GM18520 (cell line): ENCODE data around the gene CDK2.
"Not testable (repeated sequence)": the region's sequence is repeated elsewhere in the genome, so short reads cannot be mapped to it uniquely, and the experiment has no call there.

Experiments used
- ATAC-seq: cut with Tn5 transposase; IDR thresholded peaks from one replicate; pipeline ENCODE4 v1.9.1; 2021; ENCODE audit not compliant: unreplicated experiment

CDK2 gene

DNA sequence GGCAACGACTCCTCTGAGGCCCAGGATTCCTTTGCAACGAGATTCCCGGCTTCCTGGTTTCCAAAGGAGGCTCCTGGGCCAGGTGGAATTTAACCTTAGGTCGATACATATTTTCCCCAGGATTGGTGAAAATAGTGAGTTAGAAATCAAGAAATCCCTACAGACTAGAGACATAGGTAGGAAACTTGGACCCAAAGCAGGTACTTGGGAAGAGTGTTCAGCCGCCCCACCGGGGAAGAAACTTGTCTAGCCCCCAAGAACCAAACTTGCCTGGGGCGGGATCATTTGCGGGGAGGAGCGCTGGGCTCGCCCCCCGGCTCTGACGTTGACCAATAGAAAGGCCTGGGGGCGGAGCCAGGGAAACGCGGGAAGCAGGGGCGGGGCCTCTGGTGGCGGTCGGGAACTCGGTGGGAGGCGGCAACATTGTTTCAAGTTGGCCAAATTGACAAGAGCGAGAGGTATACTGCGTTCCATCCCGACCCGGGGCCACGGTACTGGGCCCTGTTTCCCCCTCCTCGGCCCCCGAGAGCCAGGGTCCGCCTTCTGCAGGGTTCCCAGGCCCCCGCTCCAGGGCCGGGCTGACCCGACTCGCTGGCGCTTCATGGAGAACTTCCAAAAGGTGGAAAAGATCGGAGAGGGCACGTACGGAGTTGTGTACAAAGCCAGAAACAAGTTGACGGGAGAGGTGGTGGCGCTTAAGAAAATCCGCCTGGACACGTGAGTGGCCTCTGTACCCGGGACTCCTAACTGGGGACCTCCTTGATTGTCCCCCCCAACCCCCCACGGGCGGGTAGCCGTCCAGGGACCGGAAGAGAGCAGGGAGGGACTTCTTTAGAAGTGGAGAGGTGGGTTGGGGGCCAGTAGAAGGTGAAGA, at the start of gene CDK2:
Gene CDK2 (plus strand): TSS at position 423 of the 874 bp plus-strand sequence. CDS start 179 bp downstream, at position 602.
- ATAC-seq, result peak; percentile 89

DNA sequence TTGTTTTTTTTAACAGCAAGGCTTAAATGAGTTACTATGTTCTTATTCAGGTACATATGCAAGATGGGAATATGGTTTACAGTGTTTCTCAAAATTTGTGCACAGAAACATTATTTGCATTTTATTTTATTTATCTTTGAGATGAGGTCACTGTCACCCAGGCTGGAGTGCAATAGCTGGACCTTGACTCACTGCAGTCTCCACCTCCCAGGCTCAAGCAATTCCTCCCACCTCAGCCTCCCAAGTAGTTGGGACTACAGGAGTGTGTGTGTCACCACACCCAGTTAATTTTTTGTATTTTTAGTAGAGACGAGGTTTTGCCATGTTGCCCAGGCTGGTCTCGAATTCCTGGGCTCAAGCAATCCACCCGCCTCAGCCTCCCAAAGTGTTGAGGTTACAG, 47.6 kb upstream of the CDK2 start:
- not testable (repeated sequence) for ATAC-seq

- ATAC-seq, result no peak
Measured at GRCh38 chr12:55922126-55922525, 44.5 kb upstream of the CDK2 start.

DNA sequence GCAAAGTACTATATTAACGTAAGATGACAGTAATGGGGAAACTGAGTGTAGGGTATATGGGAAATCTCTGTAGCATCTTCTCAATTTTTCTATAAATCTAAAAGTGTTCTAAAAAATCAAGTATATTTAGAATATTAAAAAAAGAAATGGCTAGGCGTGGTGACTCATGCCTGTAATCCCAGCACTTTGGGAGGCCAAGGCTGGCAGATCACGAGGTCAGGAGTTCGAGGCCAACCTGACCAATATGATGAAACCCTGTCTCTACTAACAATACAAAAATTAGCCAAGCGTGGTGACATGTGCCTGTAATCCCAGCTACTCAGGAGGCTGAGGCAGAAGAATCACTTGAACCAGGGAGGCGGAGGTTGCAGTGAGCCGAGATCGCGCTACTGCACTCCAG, 43.0 kb upstream of the CDK2 start:
- not testable (repeated sequence) for ATAC-seq

- ATAC-seq, result no peak
Measured at GRCh38 chr12:55925371-55925770, 41.3 kb upstream of the CDK2 start.

GRCh38 chr12:55925870-55926737, 40.5 kb upstream of the CDK2 start:
- no peak for ATAC-seq

DNA sequence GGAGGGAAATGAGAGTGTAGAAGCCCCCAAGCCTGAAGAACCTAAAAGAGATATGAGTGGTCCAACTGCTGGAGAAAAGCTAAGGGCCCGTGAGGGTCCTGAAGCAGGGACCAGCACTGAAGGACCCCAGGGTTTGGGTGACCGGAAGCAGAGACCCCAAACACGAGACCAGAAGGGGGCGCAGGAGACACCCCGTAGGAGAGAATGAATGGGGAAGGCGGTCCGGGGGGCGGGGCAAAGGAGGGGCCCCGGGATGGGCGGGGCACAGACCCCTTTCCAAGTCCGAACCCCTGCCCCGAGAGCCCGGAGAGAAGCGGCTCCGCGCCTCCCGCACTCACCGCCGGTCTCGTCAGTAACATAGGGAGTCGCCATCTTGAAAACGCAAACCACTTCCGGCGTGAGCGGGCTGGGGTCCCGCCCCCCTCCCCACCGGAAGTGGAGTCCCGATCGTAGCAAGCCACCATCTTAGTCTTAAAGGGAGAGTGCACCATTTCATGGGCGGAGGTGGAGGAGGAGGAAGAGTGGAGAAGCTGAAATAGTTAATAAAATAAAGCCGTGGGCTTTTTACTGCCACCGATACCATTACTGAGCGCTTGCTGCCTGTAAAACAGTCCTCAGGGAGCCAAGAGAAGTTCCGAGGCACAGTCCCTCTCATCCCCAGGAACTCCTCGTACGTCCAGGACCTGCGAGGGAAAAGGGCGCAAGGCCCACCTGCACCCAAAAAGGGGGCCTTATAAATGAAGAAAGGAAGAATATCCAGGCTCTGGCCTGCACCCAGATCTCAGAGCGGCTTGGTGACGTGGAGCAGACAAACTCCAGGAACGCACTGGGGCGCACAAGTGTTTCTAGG, 39.7 kb upstream of the CDK2 start:
- ATAC-seq, result peak; percentile 34

DNA sequence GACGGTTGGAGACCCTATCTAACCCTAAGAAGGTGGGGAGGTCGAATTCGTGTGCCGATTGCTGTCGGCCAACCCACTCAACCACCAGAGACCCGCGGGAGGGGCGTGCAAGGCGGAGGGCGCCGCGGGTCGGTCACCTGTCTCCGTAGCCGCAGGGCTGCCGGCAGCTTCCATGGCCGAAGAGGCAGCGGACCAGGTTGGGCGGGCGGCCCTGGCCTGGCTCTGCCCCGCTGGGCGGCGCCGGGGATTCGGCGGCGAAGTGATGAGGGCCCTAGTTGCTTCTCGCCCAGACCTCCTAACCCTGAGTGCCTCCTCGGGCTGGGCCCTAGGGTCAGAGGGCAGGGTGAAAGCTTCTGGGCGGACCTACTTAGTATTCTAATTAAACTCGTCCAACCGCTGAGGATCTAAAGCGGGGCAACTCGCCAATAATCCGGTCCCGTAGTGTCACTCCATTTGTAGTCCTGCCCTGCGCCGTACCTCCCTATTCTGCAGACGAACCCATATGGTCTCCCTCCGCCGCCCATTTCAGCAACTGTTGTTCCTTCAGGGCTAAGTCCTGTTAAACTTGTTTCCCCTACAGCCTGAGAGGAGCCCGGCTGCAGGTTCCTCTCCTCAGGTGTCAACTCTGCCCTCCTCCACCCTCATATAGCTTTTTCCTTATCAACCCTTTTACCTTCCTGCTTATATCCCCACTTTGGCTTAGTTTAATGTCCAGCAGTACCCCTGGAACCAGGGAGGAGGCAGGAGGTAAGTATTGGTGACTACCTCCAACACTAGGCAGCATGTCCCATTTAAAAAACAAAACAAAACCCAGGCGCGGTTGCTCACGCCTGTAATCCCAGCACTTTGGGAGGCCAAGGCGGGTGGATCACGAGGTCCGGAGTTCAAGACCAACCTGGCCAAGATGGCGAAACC, 38.8 kb upstream of the CDK2 start, which contains the start of gene PYM1:
Gene PYM1 (minus strand): TSS at position 307 of the 915 bp plus-strand sequence. CDS start 133 bp downstream, at position 174.
- peak; percentile 32 for ATAC-seq

GRCh38 chr12:55929306-55929791, 37.3 kb upstream of the CDK2 start:
- ATAC-seq, result no peak

DNA sequence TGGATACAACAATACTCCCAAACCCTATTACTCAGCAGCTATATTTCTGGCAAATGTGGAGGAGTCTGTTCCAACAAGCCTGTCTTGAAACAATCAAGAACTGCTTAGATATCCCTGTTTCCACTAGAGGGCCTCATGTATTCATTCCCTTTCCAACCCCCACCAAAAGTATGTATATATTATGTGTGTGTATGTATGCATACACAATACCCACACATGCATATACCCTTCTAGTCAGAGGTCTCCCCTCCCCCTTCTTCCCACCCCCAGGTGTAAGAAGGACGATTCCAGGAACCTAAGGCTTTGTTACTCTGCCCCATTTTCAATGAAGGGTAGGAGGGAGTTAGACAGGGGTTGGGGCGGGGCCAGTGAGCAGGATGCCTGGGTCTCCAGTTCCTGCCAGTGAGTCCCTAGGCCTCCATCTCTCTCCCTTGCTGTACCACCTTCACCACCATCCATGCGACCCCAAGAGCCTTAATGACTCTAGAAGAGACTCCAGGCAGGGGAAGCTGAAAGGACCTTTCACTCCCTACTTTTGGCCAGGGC, 35.8 kb upstream of the CDK2 start, which contains the start of gene DGKA:
Gene DGKA (plus strand): TSS at position 392 of the 546 bp plus-strand sequence. CDS start 5,342 bp downstream, outside the sequence.
- no peak for ATAC-seq

- ATAC-seq, result no peak
Measured at GRCh38 chr12:55931317-55931779, 35.3 kb upstream of the CDK2 start.

- ATAC-seq, result no peak
Measured at GRCh38 chr12:55931780-55932550, 34.7 kb upstream of the CDK2 start.

GRCh38 chr12:55932551-55932910, 34.1 kb upstream of the CDK2 start:
- no peak for ATAC-seq

DNA sequence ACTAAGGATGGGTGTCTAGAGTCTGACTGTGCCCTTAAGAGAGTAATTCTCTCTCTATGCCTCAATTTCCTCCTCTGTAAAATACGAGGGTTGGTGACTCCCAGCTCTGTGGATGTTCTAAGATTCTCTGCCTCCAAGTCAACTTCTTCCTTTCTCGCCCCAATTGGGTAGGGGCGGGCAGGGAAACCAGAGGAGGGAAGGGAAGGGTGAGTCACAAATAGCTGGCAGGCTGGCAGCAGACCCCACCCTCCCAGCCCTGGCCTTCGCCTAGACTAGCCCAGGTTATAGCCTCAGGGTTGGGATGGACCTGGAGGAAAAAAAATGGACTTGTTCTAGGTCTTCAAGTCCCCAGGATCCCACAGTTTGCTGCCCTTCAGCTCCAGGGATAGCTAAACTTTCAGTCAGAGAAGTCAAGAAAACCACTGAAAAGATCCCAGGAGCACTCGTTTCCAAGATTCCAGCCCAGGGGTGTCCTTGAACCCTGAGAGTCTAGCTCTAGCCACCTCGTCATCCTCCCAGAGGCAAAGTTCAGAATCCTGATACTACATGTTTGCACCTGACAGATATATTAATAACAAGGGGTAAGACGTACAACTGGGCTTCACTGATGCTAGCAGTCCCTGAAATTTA, 33.3 kb upstream of the CDK2 start:
- no peak for ATAC-seq

DNA sequence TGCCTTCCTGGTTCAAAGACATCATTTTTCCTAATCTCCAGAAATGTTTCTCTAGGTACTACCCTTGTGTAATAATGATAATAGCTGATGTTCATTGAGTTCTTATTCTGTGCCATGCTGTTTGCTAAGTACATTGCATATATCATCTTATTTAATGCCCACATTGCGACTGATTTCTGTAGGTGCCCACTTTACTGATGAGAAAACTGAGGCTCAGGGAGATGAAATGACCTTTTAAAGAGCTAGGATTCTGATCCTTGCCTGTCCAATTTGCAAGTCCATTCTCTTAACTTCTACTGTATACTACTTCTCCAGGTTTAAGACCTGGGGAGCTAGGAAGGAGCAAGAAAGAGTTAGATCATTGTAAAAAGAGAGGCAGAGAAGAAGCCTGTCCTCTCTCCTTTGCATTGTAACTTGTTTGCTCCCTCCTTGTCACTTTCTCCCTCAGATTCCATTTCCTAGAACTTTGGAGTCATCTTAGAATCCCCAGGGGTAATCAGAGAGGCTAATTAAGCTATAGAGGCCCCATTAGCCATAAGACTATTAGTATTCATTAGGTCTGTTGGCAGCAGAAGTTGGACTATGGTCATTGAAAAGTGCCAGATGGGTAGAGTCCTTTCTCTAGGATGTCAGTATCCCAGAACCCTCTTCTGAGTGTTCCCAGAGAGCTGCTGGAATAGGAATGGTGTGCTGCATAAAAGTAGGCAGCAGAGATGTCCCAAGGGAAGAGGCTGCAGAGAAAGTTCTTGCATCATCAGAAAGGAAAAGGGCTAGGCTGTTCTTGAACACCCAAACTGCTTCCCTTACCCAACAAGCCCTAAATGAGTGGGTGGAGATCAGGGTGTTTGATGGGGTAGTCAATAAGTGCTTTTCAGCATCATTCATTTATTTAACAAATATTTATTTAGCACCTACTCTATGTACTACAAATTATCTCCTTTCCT, 32.6 kb upstream of the CDK2 start:
- ATAC-seq, result no peak

GRCh38 chr12:55934773-55935172, 31.9 kb upstream of the CDK2 start:
- ATAC-seq, result no peak

GRCh38 chr12:55935738-55936151, 30.9 kb upstream of the CDK2 start:
- no peak for ATAC-seq
